ENCODE measurements around the gene XCL2.
"Not testable (repeated sequence)": the region's sequence is repeated elsewhere in the genome, so short reads cannot be mapped to it uniquely, and the experiment has no call there.

Gene XCL2

DNA sequence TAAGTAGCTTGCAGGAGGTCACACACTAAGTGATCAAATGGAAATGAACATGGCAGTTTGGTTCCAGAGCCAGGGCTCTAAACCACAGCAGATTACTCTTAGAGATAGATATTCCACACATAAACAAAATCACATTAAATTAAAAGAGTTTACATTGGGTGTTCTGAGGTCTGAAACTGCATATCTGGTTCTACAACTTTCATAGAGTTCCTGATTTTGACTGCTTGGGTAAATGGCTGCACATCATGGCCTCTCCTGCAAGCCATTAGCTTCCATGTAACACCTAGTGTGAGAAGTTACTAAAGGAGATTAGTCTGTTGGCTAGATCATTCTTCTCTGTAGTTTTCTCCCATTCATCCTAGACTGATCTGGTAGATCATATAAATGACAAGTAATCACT lies 12.8 kb upstream of the XCL2 start:
- no peak for DNase-seq

- DNase-seq, result no peak
Observed at GRCh38 chr1:168555508-168556046, 11.8 kb upstream of the XCL2 start.

- DNase-seq, result no peak
Observed at GRCh38 chr1:168554603-168555483, 11.0 kb upstream of the XCL2 start.

DNA sequence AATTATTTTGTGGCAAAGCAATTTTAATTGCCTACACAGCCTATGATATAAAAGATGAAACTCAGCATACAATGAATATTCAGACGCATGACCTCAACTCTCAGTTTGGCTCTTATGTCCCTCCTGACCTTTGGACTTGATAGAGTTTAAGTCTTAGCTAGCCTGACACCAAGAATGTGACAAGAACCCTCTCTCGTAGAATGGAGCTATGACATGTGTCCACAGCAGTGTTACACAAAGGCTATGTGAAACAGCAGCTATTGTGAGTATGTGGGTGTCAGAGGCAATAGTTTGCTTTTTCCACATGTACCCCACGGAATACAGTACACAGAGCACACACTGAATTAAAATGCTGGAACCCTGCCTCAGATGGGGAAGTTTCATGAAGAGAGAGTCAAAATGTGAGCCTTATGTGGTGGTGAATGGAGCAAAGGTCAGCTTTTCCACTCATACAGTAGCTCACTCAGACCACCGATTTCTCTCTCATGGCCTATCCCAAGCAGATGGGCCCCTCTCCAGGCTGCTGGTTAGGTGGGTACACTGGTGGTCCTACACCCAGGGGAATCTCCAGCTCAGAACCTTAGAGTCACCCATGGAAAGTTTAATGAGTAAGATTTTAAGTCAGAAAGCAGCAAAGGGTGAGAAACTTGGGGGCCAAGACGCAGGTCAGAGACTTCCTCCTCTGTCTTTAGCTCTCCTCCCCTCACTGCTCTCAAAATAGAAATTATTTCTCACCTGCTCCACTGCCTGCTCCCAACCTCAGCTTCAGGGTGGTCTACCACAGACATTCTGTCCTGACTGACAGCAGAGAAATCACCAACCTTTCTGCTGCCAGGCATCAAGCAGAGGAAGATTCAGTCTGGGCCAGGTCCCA lies 10.1 kb upstream of the XCL2 start:
- no peak for DNase-seq

GRCh38 chr1:168552961-168553360 lies 9.2 kb upstream of the XCL2 start:
- DNase-seq, result no peak

- no peak for DNase-seq
Observed at GRCh38 chr1:168551688-168552087, 7.9 kb upstream of the XCL2 start.

GRCh38 chr1:168550971-168551370 lies 7.2 kb upstream of the XCL2 start:
- DNase-seq, result no peak

GRCh38 chr1:168546553-168546895 lies 2.7 kb upstream of the XCL2 start:
- DNase-seq, result not testable (repeated sequence)

DNA sequence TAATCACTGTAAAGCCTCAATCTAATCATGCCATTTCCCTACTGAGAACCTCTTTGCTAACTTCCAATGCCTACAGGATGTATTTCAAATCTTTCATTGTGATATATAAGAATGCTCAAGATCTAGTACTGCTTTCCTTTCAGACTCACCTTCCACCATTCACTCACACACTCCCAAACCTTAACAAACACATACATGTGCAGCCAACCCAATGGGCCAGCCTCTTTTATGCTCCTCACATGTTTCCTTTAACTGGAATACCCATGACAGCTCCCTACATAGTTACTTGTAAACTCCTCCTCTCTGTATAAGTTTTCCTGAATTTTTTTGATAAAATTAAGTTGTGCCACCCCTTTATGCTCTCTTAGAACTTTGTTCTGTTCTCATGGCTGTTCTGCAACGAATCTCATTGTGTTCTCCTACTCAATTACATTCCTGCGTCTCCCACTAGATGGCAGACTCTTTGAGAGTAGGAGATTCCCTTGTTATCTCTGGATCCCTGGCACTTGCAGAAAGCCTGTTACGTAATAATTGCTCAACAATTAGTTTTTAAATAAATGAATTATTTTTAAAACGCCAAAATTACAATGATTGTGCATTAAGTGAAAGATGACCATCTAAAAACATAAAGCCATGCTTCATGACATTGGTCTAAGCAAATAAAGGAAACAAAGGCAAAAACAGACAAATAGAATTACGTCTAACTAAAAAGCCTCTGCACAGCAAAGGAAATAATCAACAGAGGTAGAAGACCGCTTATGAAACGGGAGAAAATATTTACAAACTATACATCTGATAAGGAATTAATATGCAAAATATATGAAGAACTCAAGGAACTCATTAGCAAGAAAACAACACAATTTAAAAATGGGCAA lies 2.1 kb upstream of the XCL2 start:
- DNase-seq, result not testable (repeated sequence)

GRCh38 chr1:168542978-168543377 lies 819 bp downstream of the XCL2 start:
- not testable (repeated sequence) for DNase-seq

- DNase-seq, result not testable (repeated sequence)
Observed at GRCh38 chr1:168540798-168541197, 3.0 kb downstream of the XCL2 start.

DNA sequence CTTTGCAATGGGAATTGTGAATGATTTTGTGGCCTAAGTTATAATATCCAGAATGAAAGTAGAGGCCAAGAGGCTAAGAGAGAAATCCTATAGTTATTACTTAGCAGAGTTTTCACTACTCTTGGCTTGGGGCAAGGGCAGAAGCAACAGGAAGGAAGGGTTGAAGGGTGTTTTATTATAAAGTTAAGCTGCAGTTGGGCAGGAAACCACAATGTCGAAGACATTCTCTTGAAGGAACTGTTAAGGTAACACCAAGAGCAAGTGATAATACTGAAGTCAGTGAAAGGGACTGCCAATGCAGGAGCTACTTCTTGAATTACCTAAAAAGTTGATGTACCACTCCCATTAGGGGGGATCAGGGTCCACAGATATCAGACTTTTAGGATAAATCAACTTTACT lies 8.3 kb downstream of the XCL2 start:
- no peak for DNase-seq

GRCh38 chr1:168531615-168532345 lies 12.0 kb downstream of the XCL2 start:
- no peak for DNase-seq

GRCh38 chr1:168529518-168529917 lies 14.3 kb downstream of the XCL2 start:
- DNase-seq, result no peak

DNA sequence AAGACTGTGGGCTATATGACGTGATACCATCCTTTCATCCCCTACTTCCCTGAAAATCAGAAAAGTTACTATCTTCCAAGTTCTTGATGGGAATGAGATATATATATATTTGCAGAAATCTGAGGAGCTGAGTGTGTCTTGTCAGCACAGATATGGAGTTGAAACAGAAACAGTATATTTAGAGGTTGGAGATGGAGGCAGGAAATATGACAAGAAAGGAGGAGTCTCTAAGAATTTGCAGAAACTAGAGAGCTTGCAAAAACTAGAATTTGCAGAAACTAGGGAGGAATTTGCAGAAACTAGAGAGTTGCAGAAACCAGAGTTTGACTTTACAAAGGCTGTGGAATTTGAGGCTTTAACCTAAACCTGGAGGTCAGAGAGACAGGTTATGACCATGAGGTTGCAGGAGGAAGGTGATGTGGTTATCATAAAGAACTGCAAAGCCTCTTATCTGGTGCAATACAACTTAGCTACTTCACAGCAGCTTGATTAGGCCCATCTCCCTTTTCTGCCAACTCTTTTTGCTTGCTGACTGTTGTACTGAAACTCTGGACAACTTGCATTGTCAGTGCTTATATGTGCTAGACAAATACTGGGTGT lies 22.3 kb downstream of the XCL2 start:
- no peak for DNase-seq

GRCh38 chr1:168520832-168521231 lies 23.0 kb downstream of the XCL2 start:
- DNase-seq, result no peak

- DNase-seq, result no peak
Observed at GRCh38 chr1:168520052-168520751, 23.6 kb downstream of the XCL2 start.

DNA sequence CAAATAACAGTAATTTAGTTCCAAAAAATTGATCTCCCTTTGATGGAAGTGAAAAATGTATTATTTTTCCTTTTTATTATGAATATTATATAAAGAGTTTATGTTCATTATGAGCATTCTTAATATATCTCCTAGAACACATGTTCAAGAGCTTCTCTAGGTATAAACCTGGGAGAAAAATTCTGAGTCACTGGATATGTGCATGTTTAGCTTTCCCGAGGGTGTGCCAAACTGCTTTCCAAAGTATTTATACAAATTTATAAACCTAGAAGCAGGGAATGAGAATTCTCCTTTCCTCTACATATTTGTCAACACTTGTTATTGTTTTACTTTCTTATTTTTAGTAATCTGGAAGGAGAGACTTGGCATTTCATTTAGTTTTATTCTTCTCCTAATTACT lies 25.0 kb downstream of the XCL2 start:
- DNase-seq, result no peak

DNA sequence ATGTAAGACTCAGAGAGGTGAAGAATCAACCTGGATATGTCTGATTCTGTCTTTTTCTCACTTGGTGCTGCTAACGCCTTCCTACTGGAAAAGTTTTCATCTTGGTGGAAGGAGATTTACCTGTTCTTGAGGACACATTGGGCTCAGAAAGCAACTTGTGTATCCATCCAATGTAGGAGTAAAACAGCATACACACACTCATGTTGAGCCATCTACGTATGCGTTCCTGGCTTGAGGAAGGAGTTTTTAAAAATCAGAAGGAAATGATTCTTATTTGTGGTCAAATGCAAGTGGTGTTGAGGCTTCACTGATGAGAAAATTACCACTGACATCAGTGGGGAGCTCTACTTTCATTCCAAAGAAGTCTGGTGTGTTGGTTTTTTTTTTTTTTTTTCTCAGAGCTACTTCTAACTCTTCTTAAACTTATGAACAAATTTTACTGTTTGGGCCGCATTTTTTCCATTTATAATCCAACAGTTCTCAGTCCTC lies 25.6 kb downstream of the XCL2 start:
- DNase-seq, result no peak

DNA sequence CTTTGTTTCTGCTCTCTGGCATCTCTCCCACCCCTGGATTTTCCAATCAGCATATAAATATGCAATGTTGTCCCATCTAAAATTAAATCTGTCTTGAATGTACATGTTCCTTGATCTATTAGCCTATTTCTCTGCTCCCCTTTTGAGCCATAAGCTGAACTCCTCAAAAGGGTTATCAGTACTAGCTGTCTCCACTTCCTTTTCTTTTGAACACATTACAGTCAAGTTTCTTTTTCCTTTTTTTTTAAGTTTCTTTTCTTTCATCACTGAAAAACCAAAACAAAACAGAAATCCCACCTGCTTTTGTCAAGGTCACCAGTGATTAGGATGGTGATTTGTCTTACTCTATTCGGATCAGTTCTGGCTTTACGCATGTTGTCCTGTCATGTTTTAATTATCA lies 29.3 kb downstream of the XCL2 start:
- DNase-seq, result no peak

Measured in effector CD8-positive, alpha-beta T cell (primary cell).